Erythroblast (primary cell): ENCODE data around the gene ANKRD35.
"Not testable (repeated sequence)": the region's sequence is repeated elsewhere in the genome, so short reads cannot be mapped to it uniquely, and the experiment has no call there.

Source experiments
- DNase-seq, 2 experiments: peaks; one replicate each; lab custom pipeline; 2025; lab: John Stamatoyannopoulos, UW
- GATA1 ChIP-seq: IDR thresholded peaks from 2 replicates; pipeline ENCODE4 v1.6.1; 2011; ENCODE audit warnings: low read depth, mild to moderate bottlenecking, control low read depth, low read length, moderate library complexity
- POLR2A ChIP-seq: IDR thresholded peaks from 2 replicates; pipeline ENCODE4 v1.6.1; 2011; ENCODE audit warnings: mild to moderate bottlenecking, low read length

ANKRD35 gene

DNA sequence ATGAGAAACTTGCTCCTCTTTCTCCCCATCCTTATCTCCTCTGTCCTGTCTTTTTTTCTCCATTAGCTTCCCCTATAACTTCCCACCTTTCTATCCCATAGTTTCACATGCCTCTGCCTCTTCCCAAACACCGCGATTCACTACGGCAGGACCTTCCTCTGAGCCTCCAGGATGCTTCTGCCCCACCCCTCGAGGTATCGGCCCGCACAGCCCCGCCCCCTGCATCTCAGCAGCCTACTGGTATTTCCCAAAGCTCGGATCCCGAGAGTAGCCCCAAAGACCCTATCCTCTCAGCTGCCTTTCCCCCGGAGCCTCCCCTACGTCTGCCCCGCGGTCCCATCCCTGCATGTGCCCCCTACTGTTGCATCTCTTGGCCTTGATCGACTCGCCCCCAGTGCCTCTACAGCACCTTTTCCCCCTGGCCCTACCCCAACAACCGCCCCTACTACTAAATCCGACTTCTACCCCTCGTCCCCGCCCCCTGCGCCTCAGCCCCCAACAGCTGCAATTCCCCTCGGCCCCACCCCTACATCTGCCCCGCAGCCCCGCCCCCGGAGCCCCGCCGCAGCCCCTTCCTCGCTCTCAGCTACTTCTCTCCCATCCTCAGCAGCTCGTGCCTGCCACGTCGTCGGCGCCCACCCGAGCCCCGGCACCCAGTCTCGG, 27.3 kb downstream of the ANKRD35 start:
- peak; percentile 47 to 62 for DNase-seq
- TF ChIP-seq POLR2A (no peak), GATA1 (no peak)

DNA sequence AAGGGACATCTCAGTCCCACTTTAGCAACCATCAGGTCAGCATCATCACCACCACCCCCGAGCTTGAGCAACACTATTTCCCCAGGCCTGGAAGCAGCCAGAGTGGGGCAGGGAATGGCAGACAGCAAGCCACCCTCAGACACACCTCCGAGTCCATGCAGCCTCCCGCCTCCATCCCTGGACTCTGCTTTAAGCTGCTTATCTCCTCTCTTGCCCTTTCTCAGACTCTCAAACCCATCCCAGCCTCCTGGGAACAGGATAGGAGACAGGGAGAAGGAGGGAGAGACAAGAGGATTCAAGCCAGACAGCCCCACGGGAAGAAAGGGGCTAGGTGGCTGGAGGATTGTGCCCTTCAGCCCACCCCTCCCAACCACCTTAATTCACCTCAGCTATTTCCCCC, 28.5 kb downstream of the ANKRD35 start:
- TF ChIP-seq POLR2A: no peak
- TF ChIP-seq GATA1: no peak

DNA sequence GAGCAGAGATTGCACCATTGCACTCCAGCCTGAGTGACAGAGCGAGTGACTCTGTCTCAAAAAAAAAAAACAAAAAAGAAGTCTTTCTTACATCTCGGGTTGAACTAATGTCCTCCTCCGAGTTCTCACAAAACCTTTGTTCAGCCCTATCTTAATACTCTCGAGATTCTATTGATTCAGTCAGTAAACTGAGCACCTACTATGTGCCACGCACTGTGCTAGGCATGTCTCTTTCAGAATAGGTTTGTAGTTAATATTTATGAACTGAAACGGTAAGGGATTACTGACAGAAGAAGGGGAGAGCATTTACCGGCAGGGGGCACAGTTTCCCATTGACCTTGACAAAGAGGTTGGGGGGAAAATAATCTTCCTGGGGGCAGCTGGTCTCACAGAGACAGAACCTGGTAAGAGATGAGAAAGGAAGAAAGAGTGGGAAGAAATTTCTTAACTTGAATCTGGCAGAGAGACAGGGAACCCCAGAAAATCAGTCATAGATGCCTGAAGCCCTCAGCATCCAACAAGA, 30.2 kb downstream of the ANKRD35 start:
- TF ChIP-seq GATA1 (no peak), POLR2A (no peak)
- DNase-seq: no peak

More for the DNA sequence above, 28.5 kb downstream of the ANKRD35 start:
- no peak for DNase-seq

DNA sequence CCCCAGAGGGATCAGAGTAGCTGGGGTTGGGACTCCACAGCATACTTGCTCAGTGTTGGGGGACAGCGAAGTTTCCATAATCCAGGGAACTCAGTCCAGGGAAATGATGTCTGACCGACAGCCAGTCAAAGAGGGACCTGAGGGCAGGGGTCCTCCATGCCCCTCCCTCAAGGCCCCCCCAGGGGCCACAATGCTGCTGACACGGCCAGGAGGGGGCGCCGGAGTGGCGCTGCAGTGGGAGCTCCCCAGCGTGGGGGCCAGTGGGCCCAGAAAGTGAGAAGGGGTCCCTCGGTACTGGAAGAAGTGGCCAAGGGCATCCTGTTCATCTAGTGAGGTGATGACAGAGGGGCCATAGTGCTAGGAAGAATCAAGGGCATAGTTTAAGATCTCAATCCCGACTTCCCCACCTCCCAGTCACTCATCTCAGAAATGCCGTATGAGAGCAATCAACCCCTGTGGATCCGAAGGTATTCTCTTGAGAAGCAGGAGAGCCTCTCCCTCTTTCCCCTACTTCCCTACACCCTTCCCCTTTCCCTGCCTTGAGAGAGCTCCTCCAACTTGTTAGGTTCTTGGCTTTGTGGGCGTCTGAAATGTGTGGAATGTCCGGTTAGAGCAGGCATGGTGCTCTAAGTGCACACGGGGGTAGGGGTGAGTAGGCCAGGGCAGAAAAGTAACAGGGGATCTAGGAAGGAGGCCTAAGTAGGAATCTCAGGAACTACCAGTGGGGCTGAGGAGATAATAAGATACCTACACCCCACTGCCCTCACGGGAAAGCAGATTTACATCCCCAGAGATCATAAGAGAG, 36.1 kb downstream of the ANKRD35 start:
- no peak for DNase-seq
- TF ChIP-seq POLR2A (no peak), GATA1 (no peak)

DNA sequence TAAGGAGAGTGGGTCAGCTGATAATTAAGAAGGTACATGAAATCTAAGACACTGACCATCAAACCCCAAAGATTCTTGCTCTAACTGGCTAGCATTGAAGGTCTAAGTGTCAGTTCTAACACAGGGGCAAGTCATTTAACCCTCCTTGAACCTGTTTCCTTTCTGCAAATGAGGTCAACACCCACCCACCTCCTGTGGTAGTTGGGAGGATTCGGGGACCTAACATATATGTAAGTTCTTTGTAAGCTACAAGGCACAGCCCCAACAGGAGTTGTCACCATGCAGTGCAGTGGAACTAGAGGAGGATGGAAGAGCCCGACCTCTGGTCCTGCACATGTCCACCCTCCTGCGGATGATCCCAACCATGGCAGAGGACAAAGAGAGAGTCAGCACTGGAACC, 37.8 kb downstream of the ANKRD35 start:
- no peak for DNase-seq
- no peak for TF ChIP-seq GATA1
- no peak for TF ChIP-seq POLR2A

DNA sequence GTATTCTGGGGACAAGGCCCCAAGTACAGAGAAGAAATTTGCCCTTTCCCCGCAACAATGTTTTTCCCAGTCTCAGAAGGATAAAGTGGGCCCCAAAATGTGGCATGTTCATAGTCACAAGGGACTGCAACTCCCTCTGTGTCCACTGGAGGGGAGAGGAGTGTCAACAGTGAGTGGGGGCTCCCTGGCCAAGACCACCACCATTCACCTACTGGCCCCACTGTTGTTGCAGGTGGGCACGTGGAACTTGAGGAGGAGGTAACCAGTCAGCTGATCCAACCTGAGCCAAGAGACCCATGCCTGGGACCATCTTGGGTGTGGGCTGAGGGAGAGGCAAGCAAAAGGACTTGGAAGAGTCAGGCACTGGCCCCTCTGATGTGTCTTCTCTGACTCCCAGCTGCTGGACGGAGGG, 39.5 kb downstream of the ANKRD35 start:
- TF ChIP-seq POLR2A (no peak), GATA1 (no peak)
- DNase-seq: peak; percentile 68 to 69

DNA sequence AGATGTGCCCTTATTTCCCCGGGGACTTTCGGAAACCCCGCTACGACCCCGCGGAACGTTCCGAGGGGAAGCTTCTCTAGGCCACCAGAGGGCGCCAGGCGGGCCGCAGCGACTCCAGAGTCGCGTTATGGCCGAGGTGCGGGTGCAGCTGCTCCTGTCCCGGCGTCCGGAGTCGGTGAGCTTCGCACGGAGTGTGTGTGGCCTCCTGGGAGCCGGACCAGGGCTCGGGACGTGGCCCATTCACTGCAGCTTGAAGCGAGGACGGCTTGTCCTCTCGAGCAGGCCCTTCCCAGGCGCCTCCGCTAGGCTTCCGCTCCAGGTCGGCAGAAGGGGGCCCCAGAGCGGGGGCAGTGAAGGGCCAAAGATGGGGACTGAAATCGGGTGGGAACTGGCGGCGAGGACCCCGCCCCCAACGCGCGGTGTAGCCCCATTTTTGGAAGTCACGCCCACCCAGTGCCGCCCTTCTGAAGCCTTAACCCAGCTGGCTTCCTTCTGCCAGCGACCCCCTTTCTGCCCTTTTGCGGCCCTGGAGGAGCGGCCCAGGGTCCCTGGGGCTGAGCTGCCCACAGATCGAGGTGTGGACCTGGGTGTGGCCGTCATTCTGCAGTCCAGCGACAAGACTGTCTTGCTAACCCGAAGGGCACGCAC, 40.0 kb downstream of the ANKRD35 start, which contains the start of gene NUDT17:
Gene NUDT17 (plus strand): TSS at position 117 of the 648 bp plus-strand sequence. CDS start 11 bp downstream, at position 128.
- peak; percentile 86 to 90 for DNase-seq
- TF ChIP-seq POLR2A: peak; percentile 62
- TF ChIP-seq GATA1: no peak

DNA sequence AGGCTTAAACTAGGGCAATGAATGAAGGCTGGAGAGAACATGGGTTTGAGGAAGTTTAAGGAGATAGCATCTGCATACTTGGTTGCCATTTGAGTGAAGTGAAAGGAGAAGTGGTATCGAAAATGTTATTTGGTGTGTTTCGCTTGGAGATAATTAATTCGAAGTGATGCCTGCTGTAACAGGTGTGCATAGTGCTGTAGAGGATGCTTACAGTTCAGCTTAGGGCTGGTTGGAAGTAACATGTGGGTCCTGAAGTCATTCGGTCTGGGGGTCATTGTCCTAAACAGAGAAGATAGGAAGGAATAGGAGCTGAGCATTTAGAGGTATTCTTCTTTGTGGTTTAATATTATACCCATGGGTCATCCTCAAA, 40.5 kb downstream of the ANKRD35 start:
- no peak for DNase-seq
- no peak for TF ChIP-seq GATA1
- TF ChIP-seq POLR2A: peak; percentile 61

DNA sequence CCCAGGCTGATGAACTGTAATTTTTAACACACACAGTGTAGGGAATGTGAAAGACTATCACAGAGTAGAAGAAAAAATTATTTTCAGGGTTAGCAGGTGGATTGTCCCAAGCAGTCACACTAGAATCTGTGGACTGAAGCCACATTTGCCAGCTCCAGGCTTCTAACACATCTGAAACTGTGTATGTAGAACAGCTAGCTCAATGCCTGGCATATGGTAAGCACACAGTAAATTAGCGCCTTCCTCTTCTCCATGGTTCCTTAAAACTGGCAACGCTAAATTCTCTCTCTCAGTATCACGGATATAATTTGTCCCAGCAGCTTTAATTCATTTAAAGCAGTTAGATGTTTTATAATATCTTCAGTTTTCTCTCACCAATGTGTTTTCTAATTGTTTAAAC, 42.6 kb downstream of the ANKRD35 start:
- TF ChIP-seq GATA1 (no peak), POLR2A (no peak)
- DNase-seq: no peak

DNA sequence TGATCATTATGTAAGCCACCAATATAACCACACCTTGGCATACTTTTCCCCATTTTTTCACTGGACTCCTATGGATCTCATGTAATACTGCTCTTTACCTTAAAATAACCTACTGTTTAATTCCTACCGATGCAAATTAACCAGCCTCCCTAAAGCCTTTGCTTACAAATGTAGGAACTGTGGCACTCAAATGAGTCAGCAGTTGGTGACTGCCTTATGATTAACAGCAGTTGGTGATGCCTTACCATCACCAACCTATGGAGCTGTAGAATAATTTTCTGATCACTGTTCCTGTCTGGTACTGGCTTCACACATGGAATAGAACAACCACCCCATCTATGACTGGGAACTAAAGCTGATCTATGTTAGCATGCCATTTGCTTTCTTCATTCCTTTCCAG, 48.0 kb downstream of the ANKRD35 start:
- DNase-seq: no peak
- no peak for TF ChIP-seq GATA1
- no peak for TF ChIP-seq POLR2A

DNA sequence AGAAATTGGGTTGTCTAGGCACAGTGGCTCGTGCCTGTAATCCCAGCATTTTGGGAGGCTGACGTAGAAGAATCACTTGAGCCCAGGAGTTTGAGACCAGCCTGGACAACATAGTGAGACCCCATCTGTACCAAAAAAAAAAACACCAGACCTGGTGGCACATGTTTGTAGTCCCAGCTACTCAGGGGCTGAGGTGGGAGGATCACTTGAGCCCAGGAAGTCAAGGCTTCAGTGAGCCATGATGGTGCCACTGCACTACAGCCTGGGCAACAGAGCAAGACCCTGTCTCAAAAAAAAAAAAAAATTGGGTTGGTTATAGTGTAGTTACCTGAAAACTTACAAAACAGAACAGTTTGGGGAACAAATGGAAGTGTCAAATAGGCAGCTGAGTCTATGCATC, 54.9 kb downstream of the ANKRD35 start:
- DNase-seq: not testable (repeated sequence)

DNA sequence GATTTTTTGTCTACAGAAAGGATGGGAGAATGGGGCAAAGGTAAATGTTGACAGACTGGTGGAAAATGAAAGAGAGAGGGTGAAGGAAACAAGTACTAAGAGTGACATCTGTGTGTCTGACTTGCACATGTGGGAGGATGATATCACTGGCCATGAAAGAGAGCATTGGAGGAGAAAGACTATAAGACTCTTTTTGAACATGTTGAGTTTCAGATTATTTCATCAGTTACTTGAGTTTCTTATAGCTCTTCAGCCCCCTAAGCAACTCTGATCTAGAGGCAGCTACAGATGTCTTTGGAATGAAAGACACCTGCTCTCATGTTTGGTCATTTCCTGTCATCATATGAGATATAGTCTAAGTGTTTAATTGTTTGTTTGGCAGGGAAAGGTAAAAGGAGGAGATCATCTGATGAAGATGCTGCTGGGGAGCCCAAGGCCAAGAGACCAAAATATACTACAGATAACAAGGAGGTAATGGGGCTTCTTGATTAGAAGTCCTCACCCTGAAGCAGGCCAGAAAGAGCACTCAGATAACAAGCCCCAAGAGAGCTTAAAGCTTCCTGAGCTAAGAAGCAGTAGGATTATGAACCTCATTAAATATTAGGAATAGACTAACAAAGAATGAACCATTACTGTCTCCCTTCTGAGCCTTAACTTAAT, 57.2 kb downstream of the ANKRD35 start:
- TF ChIP-seq POLR2A: peak; percentile 64
- TF ChIP-seq GATA1: no peak
- peak; percentile 93 to 94 for DNase-seq

DNA sequence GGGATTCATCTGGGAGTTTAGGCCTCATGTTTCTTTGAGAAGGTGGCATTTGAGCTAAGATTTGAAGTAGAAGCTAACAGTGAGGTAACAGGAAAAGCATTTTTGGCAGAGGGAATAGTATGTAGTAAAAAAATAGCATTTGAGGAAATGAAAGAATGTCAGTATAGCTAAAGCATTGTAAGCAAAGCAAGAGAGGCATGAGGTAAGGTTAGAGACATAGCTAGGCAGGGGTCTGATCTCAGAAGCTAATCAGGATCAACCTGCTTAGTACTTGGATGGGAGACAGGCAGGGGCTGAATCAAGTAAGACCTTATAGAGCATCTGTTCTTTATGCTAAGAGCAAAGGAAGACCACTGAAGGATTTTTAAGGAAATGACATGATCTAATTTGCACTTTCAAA, 57.7 kb downstream of the ANKRD35 start:
- DNase-seq: peak; percentile 80 to 89
- TF ChIP-seq GATA1: no peak
- TF ChIP-seq POLR2A: no peak
